Measurements from ENCODE around the gene PM20D2.
"Not testable (repeated sequence)": the region's sequence is repeated elsewhere in the genome, so short reads cannot be mapped to it uniquely, and the experiment has no call there.

PM20D2 gene

DNA sequence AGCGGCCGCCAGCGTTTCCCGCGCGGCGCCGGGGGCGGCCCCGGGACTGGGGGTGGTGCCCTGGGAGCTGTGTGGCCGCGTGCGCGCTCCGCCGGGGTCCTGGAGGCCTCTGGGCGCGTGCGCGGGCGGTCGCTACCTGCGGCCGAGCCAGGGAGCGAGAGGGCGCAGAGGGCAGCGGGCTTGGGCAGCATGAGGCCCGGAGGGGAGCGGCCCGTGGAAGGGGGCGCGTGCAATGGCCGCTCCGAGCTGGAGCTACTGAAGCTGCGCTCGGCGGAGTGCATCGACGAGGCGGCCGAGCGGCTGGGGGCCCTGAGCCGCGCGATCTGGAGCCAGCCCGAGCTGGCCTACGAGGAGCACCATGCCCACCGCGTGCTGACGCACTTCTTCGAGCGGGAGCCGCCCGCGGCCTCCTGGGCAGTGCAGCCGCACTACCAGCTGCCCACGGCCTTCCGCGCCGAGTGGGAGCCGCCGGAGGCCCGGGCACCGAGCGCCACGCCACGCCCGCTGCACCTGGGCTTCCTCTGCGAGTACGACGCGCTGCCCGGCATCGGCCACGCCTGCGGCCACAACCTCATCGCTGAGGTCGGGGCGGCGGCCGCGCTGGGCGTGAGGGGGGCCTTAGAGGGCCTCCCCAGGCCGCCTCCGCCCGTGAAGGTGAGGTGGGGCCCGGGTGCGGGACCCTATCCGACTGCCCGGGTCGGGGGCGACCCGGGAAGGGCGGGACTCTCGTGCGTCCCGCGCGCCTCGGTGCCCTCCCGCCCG, at the start of gene PM20D2:
Gene PM20D2 (plus strand): TSS at position 100 of the 762 bp plus-strand sequence. CDS start 90 bp downstream, at position 190.
- peak; percentile 74 for DNase-seq

DNA sequence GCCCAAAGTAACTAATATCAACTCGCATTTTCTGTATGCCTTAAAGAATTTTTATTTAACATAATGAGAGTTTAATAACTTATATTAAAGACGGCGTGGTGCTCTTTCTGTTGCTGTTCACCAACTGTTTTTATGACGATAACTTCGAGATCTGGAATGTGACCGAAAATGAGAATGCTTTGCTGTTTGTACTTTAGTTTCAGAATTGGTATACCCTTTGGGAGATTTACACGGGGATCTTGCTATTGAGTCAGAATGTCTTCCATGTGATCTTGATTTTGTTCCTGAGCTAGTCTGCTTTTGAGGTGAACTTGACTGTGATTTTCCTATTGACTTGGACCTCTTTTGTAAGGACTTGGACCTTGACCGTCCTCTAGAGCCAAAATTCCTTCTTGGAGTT, 47.4 kb upstream of the PM20D2 start:
- no peak for DNase-seq

GRCh38 chr6:89100114-89100513, 45.7 kb upstream of the PM20D2 start:
- no peak for DNase-seq

DNA sequence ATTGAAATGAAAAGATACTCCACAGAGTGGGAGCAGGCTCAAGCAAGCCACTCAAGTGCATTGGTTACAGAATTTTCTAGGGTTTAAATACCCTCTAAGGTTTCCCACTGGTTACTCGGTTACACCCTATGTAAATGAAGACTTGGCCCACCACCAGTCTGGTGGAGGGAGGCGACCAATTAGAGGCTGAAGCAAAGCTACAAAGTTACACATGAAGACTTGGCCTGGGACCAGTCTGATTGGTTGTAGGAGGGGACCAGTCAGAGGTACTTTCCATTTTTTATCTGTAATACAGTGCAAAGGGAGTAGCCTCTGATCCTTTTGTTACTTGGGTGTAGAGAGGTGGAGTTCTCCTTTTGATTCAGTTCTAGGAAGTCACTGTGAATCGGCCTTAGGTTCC, 35.6 kb upstream of the PM20D2 start:
- no peak for DNase-seq

- DNase-seq: no peak
These were observed 33.9 kb upstream of the PM20D2 start for GRCh38 chr6:89111933-89112332.

DNA sequence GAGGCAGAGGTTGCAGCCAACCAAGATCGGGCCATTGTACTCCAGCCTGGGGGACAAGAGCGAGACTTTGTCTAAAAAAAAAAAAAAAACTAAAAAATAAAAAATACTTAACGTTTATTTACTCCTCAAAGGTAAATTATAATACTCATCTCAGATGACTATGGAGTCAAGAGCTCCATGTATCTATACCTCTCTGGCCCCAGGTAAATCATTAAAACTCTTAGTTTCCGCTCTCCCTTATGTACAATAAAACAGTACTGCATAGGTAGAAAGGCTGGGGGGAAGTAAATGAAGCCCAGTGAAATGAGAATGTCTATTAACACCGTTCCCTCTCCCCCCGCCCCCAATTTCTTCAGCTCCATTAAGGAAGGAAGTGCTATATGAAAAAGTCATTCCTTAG, 29.2 kb upstream of the PM20D2 start:
- DNase-seq: no peak

- peak; percentile 59 for DNase-seq
These were observed 28.4 kb upstream of the PM20D2 start, which contains the start of gene SRSF12 for GRCh38 chr6:89117211-89118108. Gene SRSF12 (minus strand): TSS chr6:89118071. CDS start chr6:89117887, 184 bp downstream.

DNA sequence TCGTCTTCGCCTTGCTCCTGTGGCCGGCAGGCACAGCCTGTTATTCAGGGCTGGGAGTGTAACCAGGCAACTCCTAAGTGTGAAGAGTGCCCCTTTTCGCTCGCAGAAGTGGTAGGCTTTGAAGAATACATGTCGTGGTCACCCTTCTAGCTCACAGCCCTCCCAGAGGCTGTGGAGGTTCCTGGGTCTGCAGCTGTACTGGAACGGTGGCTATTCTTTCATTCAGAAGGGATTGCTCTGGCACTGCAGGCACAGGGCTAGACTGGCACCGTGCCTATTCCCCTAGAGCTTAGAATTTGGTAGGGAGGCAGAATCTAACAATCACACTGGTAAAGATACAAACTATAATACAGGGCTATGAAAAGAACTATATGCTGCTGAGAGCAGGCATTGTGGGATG, 26.9 kb upstream of the PM20D2 start:
- no peak for DNase-seq

- DNase-seq: no peak
These were observed 25.5 kb upstream of the PM20D2 start for GRCh38 chr6:89120371-89120770.

DNA sequence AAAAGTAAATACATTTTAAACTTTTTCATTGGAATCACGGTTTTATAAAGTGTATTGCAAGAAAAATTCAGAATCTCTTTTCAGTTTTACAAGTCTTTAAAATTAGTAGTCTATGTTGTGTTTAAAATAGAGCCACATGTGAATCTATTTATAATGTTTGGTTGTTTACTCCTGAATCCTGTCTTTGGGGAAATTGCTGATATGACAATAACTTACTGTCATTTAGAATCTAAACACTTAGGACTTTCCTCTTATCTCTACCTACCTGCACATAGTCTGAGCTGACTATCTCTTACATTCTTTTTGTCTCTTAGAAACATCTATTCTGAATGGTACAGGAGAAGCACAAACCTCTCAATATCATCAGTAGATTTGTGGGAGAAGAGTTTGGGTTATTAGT, 23.9 kb upstream of the PM20D2 start:
- DNase-seq: no peak

GRCh38 chr6:89122625-89123024, 23.2 kb upstream of the PM20D2 start:
- DNase-seq: peak; percentile 61

DNA sequence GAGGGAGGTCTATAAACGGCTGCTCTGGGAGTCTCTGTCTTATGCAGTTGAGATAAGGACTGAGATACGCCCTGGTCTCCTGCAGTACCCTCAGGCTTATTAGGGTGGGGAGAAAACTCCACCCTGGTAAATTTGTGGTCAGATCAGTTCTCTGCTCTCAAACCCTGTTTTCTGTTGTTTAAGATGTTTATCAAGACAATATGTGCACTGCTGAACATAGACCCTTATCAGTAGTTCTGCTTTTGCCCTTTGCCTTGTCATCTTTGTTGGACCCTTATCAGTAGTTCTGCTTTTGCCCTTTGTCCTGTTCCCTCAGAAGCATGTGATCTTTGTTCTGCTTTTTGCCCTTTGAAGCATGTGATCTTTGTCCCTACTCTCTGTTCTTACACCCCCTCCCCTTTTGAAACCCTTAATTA, 17.6 kb upstream of the PM20D2 start:
- DNase-seq: not testable (repeated sequence)

- no peak for DNase-seq
These were observed 14.3 kb upstream of the PM20D2 start for GRCh38 chr6:89131599-89131998.

GRCh38 chr6:89132057-89132456, 13.8 kb upstream of the PM20D2 start:
- no peak for DNase-seq

- DNase-seq: no peak
These were observed 11.9 kb upstream of the PM20D2 start for GRCh38 chr6:89133981-89134380.

- DNase-seq: no peak
These were observed 11.1 kb upstream of the PM20D2 start for GRCh38 chr6:89134723-89135122.

DNA sequence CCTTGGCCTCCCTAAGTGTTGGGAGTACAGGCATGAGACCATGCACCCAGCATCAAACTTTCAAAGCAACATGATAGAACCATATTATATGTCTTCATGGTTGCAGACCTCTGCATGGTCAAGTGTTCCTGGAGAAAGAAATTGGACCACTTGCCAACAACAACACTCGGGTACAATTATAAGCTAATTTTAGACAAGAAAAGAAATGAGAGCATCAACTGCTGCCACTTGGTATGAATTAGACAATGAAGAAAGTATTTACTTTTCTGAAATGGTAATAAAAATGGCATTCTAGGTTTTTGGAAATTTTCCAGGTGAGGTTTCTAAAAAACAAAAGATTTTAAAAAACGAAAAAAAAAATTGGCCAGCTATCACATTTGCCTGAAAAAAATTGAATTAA, 7.7 kb upstream of the PM20D2 start:
- DNase-seq: no peak

- no peak for DNase-seq
These were observed 6.1 kb upstream of the PM20D2 start for GRCh38 chr6:89139509-89140346.

DNA sequence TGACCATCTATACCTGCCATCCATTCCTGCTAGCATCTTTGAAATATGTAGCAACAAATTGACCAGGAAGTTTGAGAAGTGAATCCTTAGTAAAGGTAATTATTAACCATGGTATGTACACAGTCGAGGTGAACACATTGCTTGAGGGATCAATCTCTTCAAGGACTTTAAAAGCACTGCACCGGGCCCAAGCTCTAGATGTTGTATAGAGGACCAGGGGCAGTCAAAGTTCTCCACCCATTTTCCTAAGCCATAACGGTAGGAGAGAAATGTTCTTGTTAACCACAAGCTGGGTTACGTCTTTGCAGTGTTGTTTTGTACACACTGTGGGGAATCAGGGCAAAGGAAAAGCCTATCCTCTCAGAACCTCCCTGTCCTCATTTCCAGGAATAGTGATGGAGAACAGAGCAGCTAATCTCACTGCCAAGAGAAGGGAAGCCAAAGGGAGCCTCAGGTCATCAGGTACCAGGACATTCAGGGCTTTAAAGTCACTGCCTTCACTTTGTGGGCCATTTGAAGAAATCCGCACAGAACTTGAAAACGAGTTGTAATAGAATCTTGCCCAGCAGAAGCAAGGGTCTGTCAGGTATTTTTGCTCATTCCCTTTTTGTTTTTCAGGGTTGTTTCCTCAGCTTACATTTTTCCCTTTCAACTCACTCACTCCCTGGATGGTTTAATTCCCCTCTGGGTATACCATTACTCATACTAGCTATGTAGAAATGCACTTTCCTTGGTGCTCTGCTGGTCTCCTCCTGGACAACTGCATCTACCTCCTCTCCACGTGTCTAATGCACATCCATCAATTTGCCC, 5.3 kb upstream of the PM20D2 start:
- DNase-seq: no peak

DNA sequence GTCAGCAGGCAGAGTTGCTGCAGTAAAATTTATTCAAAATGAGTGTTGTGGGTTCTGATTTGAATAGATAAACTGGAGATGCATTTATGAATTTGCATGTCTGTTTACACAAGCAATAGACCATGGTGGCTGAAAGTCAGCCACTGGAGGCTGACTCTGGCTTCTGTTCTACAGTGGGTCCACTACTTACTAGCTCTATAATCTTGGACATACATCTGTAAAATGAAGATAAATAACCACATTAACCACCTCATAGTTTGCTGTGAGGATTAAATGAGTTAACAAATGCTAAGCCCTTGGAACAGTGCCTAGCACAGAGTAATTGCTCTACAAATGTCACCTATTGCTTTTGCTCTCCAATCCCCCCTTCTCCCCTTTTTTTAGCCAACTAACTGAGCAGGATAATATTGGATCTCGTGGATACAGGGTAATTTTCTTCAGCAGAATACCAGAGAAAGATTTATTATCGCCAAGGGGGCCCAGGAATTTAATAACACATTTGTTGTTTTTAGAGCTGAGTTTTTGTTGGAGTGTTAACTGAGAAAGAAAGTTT, 1.4 kb upstream of the PM20D2 start:
- no peak for DNase-seq

DNA sequence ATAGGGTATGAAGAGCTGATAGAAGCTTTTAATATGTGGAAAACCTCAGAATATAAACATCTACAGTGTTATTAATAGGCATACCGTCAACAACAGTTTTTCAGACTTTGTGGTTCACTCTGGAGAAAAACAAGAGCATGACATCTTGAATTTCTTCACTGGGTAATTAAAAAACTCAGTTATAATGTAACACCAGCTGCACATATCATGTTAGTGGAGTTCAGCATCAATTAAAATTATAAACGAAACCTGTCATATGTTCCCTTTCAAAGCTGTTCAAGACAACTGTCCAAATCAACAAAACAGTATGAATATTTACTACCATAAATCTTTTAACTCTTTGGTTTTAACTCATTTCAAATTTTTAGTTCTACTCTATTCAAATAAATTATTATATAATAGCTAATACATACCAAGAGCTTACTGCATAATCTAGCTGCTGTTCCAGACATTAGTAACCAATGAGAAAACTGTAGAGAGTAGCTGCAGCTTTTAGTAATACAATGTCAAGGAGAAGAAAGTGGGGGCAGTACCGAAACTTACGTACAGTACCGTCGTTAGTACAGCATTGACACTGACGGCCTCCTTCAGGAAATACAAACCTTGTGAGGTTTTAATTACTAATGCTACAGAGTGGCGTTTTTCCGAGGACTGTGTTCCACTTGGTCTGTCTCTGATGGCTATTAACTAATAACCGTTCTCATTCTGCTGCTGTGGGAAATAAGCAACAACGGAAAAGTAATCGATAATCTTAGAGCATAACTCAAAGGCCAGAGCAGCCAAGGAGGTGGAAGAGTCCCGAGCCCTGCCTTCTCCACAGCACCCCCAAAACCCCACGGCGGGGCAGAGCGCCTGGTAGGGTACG, 532 bp upstream of the PM20D2 start:
- DNase-seq: peak; percentile 63

Data from NCI-H2171 treated with DMSO at 0.1 percent for 48 hours (cell line).